ENCODE results near the gene PPP2R3B.
"Not testable (repeated sequence)": the region's sequence is repeated elsewhere in the genome, so short reads cannot be mapped to it uniquely, and the experiment has no call there.

The PPP2R3B gene

GRCh38 chrX:320126-320783 is 66.5 kb downstream of the PPP2R3B start:
- DNase-seq (ENCODE audit: low read depth): no peak

GRCh38 chrX:319579-320125 is 67.1 kb downstream of the PPP2R3B start:
- DNase-seq (ENCODE audit: low read depth): no peak

- DNase-seq (ENCODE audit: low read depth): peak; percentile 99
Observed at GRCh38 chrX:318739-319578, 67.7 kb downstream of the PPP2R3B start, which contains the start of gene GTPBP6. Gene GTPBP6 (minus strand): TSS chrX:318796. CDS start chrX:318787, 9 bp downstream.

- DNase-seq (ENCODE audit: low read depth): peak; percentile 97
Observed at GRCh38 chrX:318068-318738, 68.5 kb downstream of the PPP2R3B start.

GRCh38 chrX:317424-318067 is 69.2 kb downstream of the PPP2R3B start:
- DNase-seq (ENCODE audit: low read depth): no peak

GRCh38 chrX:316351-317325 is 70.1 kb downstream of the PPP2R3B start:
- DNase-seq (ENCODE audit: low read depth): no peak

- no peak for DNase-seq (ENCODE audit: low read depth)
Observed at GRCh38 chrX:314781-315595, 71.7 kb downstream of the PPP2R3B start.

GRCh38 chrX:314049-314448 is 72.7 kb downstream of the PPP2R3B start:
- no peak for DNase-seq (ENCODE audit: low read depth)

GRCh38 chrX:313546-313945 is 73.2 kb downstream of the PPP2R3B start:
- no peak for DNase-seq (ENCODE audit: low read depth)

GRCh38 chrX:312621-313331 is 73.9 kb downstream of the PPP2R3B start:
- no peak for DNase-seq (ENCODE audit: low read depth)

GRCh38 chrX:311156-312129 is 75.3 kb downstream of the PPP2R3B start:
- DNase-seq (ENCODE audit: low read depth): no peak

GRCh38 chrX:310621-311155 is 76.0 kb downstream of the PPP2R3B start:
- no peak for DNase-seq (ENCODE audit: low read depth)

GRCh38 chrX:308821-309520 is 77.7 kb downstream of the PPP2R3B start:
- DNase-seq (ENCODE audit: low read depth): no peak

- DNase-seq (ENCODE audit: low read depth): no peak
Observed at GRCh38 chrX:307261-308111, 79.2 kb downstream of the PPP2R3B start.

GRCh38 chrX:306614-307251 is 80.0 kb downstream of the PPP2R3B start:
- not testable (repeated sequence) for DNase-seq (ENCODE audit: low read depth)

Measured in T follicular helper cell (primary cell).